Right renal pelvis (tissue), 4 donors: ENCODE data around the gene DENR. TPM values are rescaled to one million over a fixed set of nuclear protein-coding genes. Genes with fewer than 3 reads are reported as not detected.

Experiments
- DNase-seq, 4 donors: peaks; one replicate each; pipeline ENCODE4 v3.0.0-alpha.2; 2013; ENCODE audit warnings: low read depth in 4 of 4, low spot score in 3 of 4, missing footprints in 1 of 4
- polyA plus RNA-seq, 4 donors: library from polyadenylated mRNA; unstranded; fragments of 120-200 nt; gene quantifications; one replicate each; pipeline ENCODE4 v1.2.1, GENCODE V29; 2013; ENCODE audit not compliant: insufficient read length in 4 of 4

The DENR gene
- polyA plus RNA-seq, 4 donors: 83.2 to 101 (median 95.2) TPM

- DNase-seq: no peak
Measured at GRCh38 chr12:122813310-122813713, 60.7 kb downstream of the DENR start.

- no peak for DNase-seq
Measured at GRCh38 chr12:122819209-122819785, 66.7 kb downstream of the DENR start.

GRCh38 chr12:122820138-122820537 lies 67.5 kb downstream of the DENR start:
- DNase-seq: no peak

Other genes starting within 250 kb of the DENR start
- 100 to 1,000 TPM; 180 to 216 (median 191) TPM for gene RSRC2, start 225.9 kb upstream of the DENR start, polyA plus RNA-seq
- gene KNTC1, start 225.6 kb upstream of the DENR start, polyA plus RNA-seq: 10 to 100 TPM; 27.3 to 33.7 (median 31.8) TPM
- gene HCAR2, start 49.5 kb upstream of the DENR start, polyA plus RNA-seq: under 1 TPM; 0.19 to 0.86 (median 0.30) TPM
- gene HCAR3, start 36.0 kb upstream of the DENR start, polyA plus RNA-seq: under 1 TPM; 0.08 to 0.67 (median 0.46) TPM
- 1 to 10 TPM; 2.0 to 3.4 (median 2.5) TPM for gene HCAR1, start 22.0 kb upstream of the DENR start, polyA plus RNA-seq
- under 1 TPM; 0.32 to 0.44 (median 0.42) TPM for gene CCDC62, start 21.7 kb downstream of the DENR start, polyA plus RNA-seq
- 10 to 100 TPM; 63.9 to 77.4 (median 69.7) TPM for gene HIP1R, start 82.6 kb downstream of the DENR start, polyA plus RNA-seq
- 10 to 100 TPM; 22.4 to 26.0 (median 23.8) TPM for gene VPS37B, start 143.3 kb downstream of the DENR start, polyA plus RNA-seq
- 1 to 10 TPM; 5.1 to 6.5 (median 5.7) TPM for gene ABCB9, start 213.6 kb downstream of the DENR start, polyA plus RNA-seq
- 10 to 100 TPM; 11.3 to 21.6 (median 15.6) TPM for gene OGFOD2, start 222.4 kb downstream of the DENR start, polyA plus RNA-seq
- gene ARL6IP4, start 227.9 kb downstream of the DENR start, polyA plus RNA-seq: 100 to 1,000 TPM; 152 to 209 (median 170) TPM